Peyer's patch (tissue), 4 donors: ENCODE results near the gene NKIRAS2. TPM values are rescaled to one million over a fixed set of nuclear protein-coding genes. Genes with fewer than 3 reads are reported as not detected.

Source experiments
- DNase-seq, 3 donors: peaks; one replicate each; pipeline ENCODE4 v3.0.0-alpha.2; 2017 to 2019
- H3K27ac ChIP-seq, 4 donors: fragments of 200-600 bp; sonication (generic); one replicate each; pipeline ENCODE4 v1.5.1; 2016 to 2019
- H3K27me3 ChIP-seq, 2 donors: fragments of 200-600 bp; sonication (generic); one replicate each; pipeline ENCODE4 v1.5.1; 2019
- H3K36me3 ChIP-seq, 3 donors: fragments of 200-600 bp; sonication (generic); one replicate each; pipeline ENCODE4 v1.5.1; 2016 to 2019
- H3K4me1 ChIP-seq, 4 donors: fragments of 200-600 bp; sonication (generic); one replicate each; pipeline ENCODE4 v1.5.1; 2016 to 2019
- H3K4me3 ChIP-seq, 4 donors: fragments of 200-600 bp; sonication (generic); 1 replicate in 3 of 4; 2 replicates in 1 of 4; pipeline ENCODE4 v1.5.1; 2016 to 2019; ENCODE audit warnings: mild to moderate bottlenecking in 1 of 4
- H3K9me3 ChIP-seq, 4 donors: fragments of 200-600 bp; sonication (generic); one replicate each; pipeline ENCODE4 v1.5.1; 2016 to 2019; ENCODE audit warnings: mild to moderate bottlenecking in 1 of 4
- CTCF ChIP-seq, 6 experiments: fragments of 450-650 bp in 4 of 6; fragments of 200-600 bp in 2 of 6; sonication (generic) in 1 of 6; IDR thresholded peaks; one replicate each; pipeline ENCODE4 v1.5.1; 2017 to 2019; ENCODE audit warnings: antibody characterized with exemption in 6 of 6, mild to moderate bottlenecking in 3 of 6, moderate library complexity in 1 of 6
- POLR2A ChIP-seq, 2 donors: fragments of 450-650 bp; IDR thresholded peaks; one replicate each; pipeline ENCODE4 v1.5.1; 2017; ENCODE audit warnings: antibody characterized with exemption in 2 of 2, mild to moderate bottlenecking in 2 of 2, moderate library complexity in 2 of 2
- total RNA-seq, 4 donors: library from RNA; depleted of rRNA; stranded (reverse); fragments of >200 nt; gene quantifications; one replicate each; pipeline ENCODE4 v1.1.0, GENCODE V29; 2016

NKIRAS2 gene
- total RNA-seq, 4 donors from 2014 or later, result 22.1 to 38.1 (median 31.1) TPM

- no peak for TF ChIP-seq CTCF (IDR thresholded peaks at IDR 0.05)
- TF ChIP-seq POLR2A (IDR thresholded peaks at IDR 0.05), result no peak
- Histone ChIP-seq H3K9me3 (no peaks in the 10 kb centered on the region), H3K27ac (peak overlapping the region in 3 of 4 donors; percentile 33 to 58 (median 57)), H3K4me3 (no peak overlapping the region), H3K27me3 (no peaks in the 10 kb centered on the region), H3K36me3 (peaks cover 0 to 24% (median 0%) of the 10 kb centered on the region in 3 donors), H3K4me1 (peaks cover 0 to 28% (median 5%) of the 10 kb centered on the region in 4 donors)
- DNase-seq, result no peak
These were observed 3.8 kb downstream of the NKIRAS2 start for GRCh38 chr17:42023524-42024349.

GRCh38 chr17:42025191-42025579 is 5.3 kb downstream of the NKIRAS2 start:
- Histone ChIP-seq H3K27ac (peak overlapping the region; percentile 32 to 58 (median 45)), H3K4me1 (peaks cover 0 to 28% (median 5%) of the 10 kb centered on the region in 4 donors), H3K9me3 (no peaks in the 10 kb centered on the region), H3K27me3 (no peaks in the 10 kb centered on the region), H3K36me3 (peaks cover 0 to 24% (median 0%) of the 10 kb centered on the region in 3 donors), H3K4me3 (no peak overlapping the region)
- DNase-seq, result no peak
- TF ChIP-seq CTCF (IDR thresholded peaks at IDR 0.05), result no peak
- no peak for TF ChIP-seq POLR2A (IDR thresholded peaks at IDR 0.05)

GRCh38 chr17:42025936-42026335 is 6.0 kb downstream of the NKIRAS2 start:
- peaks cover 0 to 22% (median 2%) of the 10 kb centered on the region in 4 donors for H3K4me1 ChIP-seq
- H3K9me3 ChIP-seq, result no peaks in the 10 kb centered on the region
- no peaks in the 10 kb centered on the region for H3K27me3 ChIP-seq
- H3K36me3 ChIP-seq, result peaks cover 0 to 24% (median 0%) of the 10 kb centered on the region in 3 donors
- no peak overlapping the region for H3K4me3 ChIP-seq
- no peak for DNase-seq
- no peak overlapping the region for H3K27ac ChIP-seq
- no peak for TF ChIP-seq CTCF (IDR thresholded peaks at IDR 0.05)
- no peak for TF ChIP-seq POLR2A (IDR thresholded peaks at IDR 0.05)

GRCh38 chr17:42026857-42027589 is 7.1 kb downstream of the NKIRAS2 start:
- H3K27me3 ChIP-seq, result no peaks in the 10 kb centered on the region
- H3K9me3 ChIP-seq, result no peaks in the 10 kb centered on the region
- DNase-seq, result no peak
- H3K4me1 ChIP-seq, result peaks cover 0 to 17% (median 2%) of the 10 kb centered on the region in 4 donors
- TF ChIP-seq POLR2A (IDR thresholded peaks at IDR 0.05) (no peak), CTCF (IDR thresholded peaks at IDR 0.05) (no peak)
- H3K27ac ChIP-seq, result no peak overlapping the region
- H3K36me3 ChIP-seq, result peaks cover 0 to 24% (median 0%) of the 10 kb centered on the region in 3 donors
- H3K4me3 ChIP-seq, result no peak overlapping the region

GRCh38 chr17:42027590-42027889 is 7.7 kb downstream of the NKIRAS2 start:
- DNase-seq, result no peak

More at GRCh38 chr17:42027590-42027889, 7.7 kb downstream of the NKIRAS2 start:
- Histone ChIP-seq H3K36me3 (peaks cover 0 to 18% (median 0%) of the 10 kb centered on the region in 3 donors), H3K27ac (no peak overlapping the region), H3K9me3 (no peaks in the 10 kb centered on the region), H3K4me3 (no peak overlapping the region), H3K27me3 (no peaks in the 10 kb centered on the region), H3K4me1 (peaks cover 0 to 17% (median 2%) of the 10 kb centered on the region in 4 donors)
- TF ChIP-seq POLR2A (IDR thresholded peaks at IDR 0.05) (no peak), CTCF (IDR thresholded peaks at IDR 0.05) (no peak)
